ENCODE data around the gene DENND5B. TPM values are rescaled to one million over a fixed set of nuclear protein-coding genes. Genes with fewer than 3 reads are reported as not detected.

Gene DENND5B
- 4.5 and 5.7 TPM in 2 replicates for total RNA-seq

GRCh38 chr12:31590642-31591379 lies at the start of gene DENND5B:
TSS of gene DENND5B (minus strand) at chr12:31591136. CDS start at chr12:31590832, 304 bp downstream.

Other genes with a start within 250 kb of the DENND5B start
- gene ETFBKMT, start 68.6 kb upstream of the DENND5B start, total RNA-seq: 0.72 and 3.2 TPM in 2 replicates
- gene AMN1, start 137.9 kb upstream of the DENND5B start, total RNA-seq: 9.2 and 10.7 TPM in 2 replicates

All from cardiac atrium fibroblast (primary cell).